ENCODE data around the gene PPP3CA.
"Not testable (repeated sequence)": the region's sequence is repeated elsewhere in the genome, so short reads cannot be mapped to it uniquely, and the experiment has no call there.

The PPP3CA gene

DNA sequence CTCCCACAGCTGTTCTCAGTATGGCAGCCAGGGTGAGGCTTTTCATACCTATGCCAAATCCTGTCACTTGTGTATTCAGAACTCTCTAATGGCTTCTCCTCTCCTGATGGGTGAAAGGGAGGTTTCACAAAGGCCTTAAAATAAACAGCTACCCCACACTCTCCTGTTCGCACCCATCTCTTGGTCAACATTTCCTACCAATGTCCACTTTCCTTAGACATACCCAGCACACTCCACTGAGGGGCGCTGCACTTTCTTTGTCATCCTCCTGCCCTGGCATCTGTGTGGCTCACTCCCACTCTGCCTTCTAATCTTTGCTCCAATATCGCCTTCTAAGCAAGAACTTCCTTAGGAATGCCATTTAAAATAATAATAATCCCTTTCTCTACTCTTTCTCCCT is 313.3 kb downstream of the PPP3CA start:
- no peak for DNase-seq

DNA sequence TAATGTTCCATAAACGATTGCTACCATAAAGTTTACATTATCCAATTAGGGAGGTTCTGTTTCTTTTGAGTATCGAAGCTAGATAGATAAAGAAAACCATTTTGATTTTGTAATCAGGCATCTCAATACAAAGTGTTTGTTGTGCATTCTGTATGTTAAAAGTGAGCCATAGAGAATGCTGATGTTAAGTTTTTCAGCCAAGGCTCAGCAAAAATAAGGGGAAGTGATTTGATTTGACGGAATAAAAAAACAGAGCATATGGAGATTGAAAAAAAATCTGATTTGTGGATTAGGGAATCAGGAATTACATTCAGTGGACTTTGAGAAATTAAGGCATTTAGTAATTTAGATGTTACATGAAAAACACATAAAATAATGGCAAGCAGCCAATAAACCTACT is 314.8 kb downstream of the PPP3CA start:
- DNase-seq, result no peak

DNA sequence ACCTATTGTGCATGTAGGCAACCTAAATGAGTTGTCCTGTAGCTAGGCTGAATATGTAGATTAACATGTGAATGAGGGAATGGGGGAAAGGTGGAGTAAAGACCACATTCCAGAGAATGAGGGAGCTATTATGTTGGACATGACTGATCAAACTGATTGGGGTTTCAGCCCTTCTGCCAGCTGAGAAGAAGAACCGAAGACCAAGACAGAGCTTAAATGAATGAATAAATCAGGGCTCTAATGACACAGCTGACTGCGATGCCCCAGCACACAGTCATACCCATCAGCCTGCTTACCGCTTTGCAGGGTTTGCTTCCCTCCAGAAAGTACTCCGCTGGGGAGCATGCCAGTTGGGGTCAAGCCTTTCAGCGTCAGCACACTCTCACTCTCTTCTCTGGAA is 315.4 kb downstream of the PPP3CA start:
- DNase-seq, result no peak

DNA sequence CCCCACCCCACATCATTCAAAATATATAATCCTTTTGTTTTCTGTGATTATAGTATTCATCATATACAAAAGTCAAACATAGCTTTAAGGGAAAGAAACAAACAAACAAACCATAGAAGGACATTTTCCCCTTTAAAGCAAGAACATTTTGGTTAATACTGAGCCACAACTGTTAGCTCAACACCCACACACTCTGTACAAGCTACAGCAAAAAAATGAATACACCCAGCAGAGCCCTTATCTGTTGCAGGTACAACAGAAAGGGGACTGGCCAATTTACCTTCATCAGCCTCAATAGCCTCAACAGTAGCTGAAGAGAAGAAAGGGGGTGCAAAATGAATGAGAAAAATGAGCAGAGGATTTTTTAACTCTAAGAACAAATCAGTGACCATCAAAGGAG is 318.4 kb downstream of the PPP3CA start:
- no peak for DNase-seq

DNA sequence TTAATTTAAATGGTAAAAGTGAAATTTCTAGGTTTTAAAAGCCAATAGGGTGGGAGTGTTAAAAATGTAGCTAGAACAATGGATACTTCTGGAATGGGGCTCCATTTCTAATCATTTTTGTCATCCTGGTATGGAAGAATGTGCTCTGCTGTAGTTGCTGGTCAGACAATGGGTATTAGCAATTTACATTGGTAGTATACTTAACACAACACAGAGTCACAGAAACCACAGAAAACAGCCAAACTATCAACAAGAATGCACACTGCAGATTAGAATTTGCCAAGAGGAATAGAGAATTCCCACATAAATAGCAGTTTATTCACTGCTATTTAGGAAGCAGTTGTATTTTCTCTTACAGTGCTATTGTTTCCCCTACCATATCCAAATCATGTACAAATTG is 319.6 kb downstream of the PPP3CA start:
- no peak for DNase-seq

DNA sequence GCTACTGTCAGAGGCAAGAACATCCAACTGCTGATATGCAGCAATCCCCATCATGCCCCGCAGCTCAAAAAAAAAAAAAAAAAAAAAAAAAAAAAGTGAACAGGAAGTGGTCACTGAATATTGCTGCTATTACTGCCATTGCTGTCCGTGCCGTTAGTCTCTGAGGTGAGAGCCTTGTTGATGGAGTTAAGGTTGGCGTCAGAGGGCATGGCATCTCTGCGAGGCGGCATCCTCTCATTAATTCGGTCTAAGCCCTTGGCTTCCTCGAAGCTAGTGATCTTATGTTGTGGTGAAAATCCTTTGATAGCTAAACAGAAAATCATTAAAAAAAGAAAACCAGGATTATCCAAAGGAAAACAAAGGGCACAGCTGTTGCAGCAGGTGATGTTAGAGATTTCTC is 321.6 kb downstream of the PPP3CA start:
- no peak for DNase-seq

DNA sequence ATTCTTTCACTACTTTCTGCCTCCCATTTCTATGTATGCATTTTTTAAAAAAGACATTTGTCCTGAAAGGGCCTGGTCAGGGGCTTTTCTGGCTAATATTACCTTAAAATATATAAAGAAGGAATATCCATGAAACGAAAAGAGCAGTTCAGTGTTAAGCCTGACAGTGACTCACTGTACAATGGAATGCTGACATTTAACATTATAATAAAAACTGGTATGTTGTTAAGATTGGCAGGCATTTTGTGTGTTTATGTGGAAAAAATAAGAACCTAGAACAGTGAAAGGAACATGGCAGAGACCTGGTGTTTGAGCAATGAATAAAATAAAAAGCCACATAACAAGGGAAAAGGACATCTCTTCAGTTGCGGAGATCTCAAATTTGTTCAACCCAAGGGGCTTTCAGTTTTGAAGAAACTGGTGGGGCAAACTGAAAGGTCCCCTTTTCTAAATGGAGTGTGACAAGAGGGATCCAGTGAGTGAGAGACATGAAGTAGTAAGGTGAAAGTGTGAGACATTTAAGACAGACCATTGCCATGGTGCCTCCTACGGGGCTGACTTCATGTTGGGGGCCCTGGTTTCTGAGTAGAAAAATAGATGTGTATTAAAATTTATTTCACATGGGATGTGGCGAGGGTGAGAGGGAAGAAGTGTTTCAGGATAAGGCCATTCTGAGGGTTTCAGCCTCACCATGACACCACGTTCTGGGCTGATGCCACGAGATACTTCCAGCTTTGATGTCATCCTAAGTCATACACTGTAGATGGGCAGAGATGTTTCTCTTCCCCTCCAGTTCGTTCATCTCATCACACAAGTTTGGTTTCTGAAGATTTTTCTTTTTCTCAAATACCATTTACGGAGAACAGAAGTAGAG is 324.9 kb downstream of the PPP3CA start:
- no peak for DNase-seq

DNA sequence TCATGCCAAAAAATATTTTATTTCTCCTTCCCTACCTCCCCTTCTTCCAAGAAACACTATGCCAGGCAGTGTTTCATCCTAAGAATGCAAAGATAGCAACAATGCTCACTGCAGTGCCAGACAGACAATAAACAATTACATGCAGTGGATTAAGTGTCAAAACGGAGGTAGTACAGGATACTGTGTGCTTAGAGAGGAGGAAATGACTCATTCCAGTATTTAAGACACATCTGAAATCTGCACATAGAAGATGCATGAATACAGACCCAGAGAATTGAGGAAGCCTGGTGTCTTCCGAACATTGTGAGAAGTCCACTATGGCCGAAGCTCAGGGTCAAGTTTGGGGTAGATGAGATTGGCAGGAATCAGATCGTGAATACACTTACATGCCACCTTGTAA is 326.4 kb downstream of the PPP3CA start:
- no peak for DNase-seq

DNA sequence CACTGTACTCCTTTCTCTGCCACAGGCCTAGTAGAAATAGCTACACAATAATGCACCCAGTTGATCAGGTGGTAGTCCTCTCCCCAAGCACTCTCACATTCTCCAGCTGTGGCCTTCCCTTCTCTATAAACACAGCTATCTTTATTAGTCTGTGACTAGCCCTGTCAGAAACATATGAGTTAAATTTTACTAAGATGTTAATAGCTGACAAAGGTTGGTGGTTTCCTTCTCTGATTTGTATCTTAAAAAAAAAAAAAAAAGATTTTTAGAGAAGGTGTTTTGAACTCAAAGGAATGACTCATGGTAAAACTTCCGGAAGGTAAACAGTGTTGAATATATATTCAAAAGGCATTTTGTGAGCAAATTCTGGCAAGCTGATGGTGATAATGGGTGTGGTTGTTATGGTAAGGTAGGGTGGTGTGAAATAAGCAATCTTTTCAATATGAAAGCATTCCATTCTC is 327.4 kb downstream of the PPP3CA start:
- no peak for DNase-seq

DNA sequence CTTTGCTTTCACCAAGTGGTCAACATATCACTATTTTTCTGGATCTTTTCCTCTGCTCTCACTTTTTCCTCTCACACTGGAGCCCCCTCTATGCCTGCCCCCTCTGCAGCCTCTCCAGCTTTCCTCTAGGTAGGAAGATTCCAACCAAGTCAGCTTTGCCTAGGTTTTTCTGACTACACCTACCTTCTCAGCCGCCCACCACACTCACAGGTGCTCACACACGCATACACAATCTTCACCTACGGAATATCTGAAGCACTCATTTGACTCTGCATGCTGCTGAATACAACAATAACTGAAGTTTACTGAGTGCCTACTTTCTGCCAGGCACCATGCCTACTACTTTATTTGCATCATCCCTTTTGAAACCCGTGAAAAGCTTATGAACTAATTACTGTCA is 328.0 kb downstream of the PPP3CA start:
- no peak for DNase-seq

DNA sequence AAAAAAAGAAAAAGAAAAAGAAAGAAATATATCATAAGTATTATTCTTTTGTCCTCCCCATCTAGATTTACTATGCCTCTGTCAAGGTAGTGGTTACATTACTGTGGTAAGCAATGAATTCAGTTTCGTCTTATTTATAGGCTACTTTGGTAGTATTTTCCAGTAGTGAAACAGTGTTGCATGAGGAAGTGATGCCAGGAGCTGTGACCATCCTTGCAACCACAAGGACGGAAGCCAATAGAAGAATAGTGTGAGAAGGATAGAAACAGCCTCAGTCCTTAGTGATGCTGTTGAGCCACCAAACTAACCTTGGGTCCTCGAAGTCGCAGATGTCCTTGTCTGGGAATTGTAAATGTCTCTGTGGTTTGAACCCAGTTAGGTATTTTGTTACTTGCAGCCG is 328.5 kb downstream of the PPP3CA start:
- DNase-seq, result no peak

DNA sequence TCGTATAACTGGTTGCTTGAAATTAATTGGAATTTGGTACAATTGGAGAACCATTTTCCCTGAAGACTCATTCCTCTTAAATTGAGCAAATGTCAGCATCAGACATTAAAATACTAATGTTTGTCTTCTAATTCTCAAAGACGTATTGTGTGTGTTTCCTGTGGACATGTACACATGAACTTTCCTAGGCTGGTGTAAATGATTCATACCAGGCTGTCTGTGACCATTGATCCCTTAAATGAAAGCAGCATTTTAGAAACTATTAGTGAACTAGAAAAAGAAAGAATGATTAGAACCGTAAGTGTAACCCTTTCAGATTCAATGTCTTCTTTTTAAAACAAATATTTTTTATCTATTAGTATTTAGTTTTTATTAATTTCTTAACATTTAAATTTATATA is 332.9 kb downstream of the PPP3CA start:
- no peak for DNase-seq

DNA sequence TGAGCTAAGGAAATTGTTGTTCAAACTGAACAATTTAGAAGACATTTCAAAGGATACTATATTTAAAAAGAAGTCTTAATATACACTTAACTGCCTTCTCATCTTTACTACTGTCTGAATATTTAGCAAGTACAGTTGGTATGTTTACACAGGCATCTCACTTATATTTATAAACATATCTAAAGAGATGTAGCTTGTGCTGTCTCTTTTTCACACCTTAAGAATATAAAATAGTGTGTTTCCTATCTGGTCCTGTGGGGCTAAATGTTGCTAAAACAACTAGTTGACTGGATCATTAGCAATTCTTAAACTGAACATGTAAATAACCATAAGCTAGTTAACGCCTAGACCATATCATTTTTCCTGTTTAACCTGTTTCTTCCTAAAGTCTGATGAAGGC is 336.3 kb downstream of the PPP3CA start:
- DNase-seq, result no peak

DNA sequence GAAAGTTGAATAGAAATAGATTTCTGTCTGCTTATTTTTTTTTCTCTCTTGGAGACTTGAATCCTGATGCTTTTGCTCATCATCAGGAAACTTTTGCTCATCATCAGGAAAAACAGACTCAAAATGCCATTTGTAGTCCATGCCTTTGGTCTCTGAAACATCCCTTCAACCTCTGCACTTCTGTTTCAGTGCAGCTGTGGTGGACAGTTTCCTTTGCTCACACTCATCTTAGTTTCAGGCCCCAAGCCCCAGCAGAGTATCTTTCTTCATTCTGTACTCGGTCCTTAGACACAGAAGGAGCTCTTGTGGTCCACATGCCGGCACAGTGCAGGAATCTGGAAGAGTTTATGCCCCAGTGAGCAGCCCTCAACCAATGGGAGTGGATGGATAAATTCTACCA is 337.9 kb downstream of the PPP3CA start:
- DNase-seq, result no peak

DNA sequence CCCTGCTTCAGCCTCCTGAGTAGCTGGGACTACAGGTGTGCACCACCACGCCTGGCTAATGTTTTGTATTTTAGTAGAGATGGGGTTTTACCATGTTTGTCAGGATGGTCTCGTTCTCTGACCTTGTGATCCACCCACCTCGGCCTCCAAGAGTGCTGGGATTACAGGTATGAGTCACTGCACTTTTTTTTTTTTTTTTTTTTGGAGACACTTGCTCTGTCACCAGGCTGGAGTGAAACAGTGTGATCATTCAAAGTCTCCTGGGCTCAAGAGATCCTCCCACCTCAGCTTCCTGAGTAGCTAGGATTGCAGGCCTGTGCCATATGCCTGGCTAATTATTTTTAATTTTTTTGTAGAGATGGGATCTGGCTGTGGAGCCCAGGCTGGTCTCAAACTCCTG is 338.8 kb downstream of the PPP3CA start:
- no peak for DNase-seq

DNA sequence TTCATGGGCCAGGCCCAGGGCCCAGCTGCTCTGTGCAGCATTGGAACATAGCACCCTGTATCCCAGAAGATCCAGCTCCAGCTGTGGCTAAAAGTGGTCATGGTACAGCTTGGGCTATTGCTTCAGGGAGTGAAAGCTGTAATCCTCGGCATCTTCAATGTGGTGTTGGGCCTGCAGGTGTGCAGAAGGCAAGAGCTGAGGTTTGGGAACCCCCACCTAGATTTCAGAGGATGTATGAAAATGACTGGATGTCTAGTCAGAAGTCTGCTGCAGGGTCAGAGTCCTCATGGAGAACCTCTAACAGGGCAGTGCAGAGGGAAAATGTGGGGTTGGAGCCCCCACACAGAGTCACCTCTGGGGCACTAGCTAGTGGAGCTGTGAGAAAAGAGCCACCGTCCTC is 341.7 kb downstream of the PPP3CA start:
- DNase-seq, result no peak

DNA sequence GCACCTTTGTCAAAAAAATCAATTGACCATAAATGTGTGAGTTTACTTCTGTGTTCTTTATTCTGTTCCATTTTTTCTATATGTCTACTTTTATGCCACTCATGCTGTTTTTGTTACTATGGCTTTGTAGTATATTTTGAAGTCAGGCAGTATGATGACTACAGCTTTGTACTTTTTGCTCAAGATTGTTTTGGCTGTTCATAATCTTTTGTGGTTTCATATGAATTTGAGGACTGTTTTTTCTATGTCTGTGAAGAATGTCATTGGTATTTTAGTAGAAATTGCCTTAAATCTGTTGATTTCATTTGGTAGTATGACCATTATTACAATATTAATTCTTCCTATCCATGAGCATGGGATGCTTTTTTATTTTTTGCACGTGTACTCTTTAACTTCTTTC is 346.8 kb downstream of the PPP3CA start:
- DNase-seq, result no peak

DNA sequence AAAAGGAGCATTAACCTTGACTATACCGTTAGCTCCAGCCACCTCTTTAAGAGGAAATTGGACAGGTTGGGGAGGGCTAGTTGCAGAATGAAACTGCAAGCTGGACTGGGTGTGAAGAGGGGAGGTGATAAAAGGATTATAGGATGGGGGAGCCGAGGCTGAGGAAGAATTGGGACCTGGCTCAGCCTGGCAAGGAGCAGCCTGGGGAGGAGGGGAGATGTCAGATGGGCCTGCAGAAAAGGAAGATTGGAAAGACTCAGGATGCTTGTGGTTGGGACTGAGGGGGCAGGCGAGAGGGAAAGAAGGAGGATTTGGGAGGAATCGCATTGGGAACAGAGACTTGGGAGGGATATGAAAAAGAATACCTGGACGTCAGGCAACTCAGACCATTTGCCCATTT is 351.7 kb downstream of the PPP3CA start:
- no peak for DNase-seq

DNA sequence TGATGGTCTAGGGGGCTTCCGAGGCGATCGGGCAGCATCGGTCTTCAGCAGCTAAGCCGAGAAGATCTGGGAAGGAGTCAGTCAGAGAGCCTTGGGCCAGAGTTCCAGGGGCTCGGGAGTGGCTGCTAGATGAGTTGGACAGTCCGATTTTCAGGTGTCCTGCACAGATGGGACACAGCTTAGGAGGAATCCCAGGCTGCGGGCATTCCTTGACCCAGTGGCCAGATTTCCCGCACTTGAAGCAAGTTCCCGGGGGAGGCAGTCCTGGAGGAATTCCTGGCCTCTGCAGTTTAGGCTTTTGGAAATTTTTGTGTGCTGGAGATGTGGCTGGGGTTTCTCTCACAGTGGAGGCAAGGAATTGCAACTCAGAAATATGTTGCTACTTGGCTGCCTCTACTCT is 352.3 kb downstream of the PPP3CA start:
- DNase-seq, result not testable (repeated sequence)

DNA sequence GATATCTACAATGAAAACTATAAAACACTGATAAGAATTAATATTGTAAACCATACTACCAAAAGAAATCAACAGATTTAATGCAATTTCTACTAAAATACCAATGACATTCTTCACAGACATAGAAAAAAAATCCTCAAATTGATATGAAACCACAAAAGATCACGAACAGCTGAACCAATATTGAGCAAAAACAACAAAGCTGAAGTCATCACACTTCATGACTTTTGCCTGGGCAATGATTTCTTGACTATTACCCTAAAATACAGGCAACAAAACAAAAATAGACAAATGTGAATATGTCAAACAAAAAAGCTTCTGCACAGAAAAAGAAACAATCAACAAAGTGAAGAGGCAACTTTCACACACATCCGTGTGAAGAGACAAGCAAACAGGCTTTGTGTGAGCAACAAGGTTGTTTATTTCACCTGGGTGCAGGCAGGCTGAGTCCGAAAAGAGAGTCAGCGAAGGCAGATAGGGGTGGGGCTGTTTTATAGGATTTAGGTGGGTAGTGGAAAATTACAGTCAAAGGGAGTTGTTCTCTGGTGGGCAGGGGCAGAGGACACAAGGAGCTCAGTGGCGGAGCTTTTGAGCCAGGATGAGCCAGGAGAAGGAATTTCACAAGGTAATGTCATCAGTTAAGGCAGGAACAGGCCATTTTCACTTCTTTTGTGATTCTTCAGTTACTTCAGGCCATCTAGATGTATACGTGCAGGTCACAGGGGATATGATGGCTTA is 355.8 kb downstream of the PPP3CA start:
- not testable (repeated sequence) for DNase-seq

DNA sequence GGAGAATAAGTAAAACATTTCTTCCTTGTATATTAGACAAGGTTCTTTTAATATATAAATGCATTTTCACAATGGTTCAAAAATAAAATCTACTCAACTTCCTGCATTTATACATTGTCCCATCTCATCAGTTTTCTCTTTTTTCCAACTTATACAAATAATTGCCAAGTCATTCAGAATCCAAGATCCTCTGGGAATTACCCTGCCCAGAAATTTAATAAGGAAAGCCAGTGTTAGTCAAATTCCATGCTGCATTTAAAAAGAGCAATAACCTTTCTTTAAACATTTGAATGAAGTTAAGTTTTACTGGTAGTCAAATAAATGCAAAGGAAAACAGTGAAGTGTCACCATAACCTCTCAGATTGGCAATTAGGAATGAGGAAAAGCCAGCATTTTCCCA is 357.9 kb downstream of the PPP3CA start:
- no peak for DNase-seq

DNA sequence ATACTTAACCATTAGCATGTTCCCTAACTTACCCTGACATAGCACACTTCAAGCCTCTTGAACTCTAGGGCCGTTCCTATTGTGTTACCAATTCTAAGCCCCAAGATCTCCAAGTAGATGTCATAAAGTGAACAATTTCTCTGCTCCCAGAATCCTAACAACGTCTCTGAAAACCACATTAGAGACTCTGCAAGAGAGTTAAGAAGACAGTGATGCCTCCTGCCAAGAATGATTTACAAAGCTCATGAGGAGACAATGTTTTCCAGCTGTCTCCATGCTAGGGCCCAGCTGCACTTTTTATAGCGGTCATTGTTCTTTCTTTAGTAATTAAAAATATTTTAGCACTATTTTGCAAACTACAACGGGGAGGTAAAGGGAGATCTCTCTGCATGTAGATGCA is 358.4 kb downstream of the PPP3CA start:
- DNase-seq, result no peak

DNA sequence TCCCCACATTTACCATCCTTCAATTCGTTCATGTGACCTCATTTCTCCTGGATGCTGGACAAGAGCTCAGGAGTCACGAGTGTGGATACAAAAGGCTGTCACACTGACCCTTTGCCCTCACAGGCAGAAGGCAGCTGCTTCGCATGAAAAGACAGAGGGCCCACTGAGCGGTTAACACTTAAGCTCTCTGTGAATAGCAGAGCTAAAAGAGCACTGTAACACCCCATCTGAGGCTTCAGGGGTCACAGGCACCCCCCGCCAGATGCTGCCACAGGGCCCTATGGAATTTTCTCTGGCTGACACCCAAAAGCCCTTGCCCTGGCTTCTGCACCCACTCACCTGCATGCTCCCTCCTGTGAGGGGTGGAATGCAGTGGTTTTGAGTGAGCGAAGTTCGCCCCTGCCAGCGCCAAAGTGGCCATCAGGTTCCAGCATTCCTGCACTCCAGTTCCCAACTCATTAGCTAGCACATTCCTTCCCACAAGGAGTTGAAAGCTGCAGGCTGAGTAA is 360.9 kb downstream of the PPP3CA start:
- DNase-seq, result no peak

DNA sequence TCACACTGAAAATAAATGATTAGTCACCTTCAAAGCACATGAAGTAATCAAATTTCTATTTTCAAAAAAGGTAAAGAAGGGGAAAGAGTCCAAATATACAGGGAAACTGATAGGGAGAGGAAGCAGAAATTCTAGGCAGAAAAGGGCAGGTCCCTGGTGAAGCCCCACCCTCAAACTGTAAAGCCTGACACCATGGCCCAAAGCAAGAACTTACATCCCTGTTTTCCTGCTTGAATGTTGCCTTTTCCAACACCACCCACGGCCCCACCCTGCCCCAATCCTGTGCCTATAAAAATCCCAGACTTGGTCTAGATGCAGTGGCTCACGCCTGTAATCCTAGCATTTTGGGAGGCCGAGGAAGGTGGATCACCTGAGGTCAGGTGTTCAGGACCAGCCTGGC is 361.8 kb downstream of the PPP3CA start:
- DNase-seq, result no peak

Data from NCI-H446 treated with DMSO at 0.1 percent for 48 hours (cell line).